Brain microvascular endothelial cell (primary cell): Measurements from ENCODE around the gene ADGRL1.

Experiments
- DNase-seq: peaks from one replicate; pipeline ENCODE4 v3.0.0-alpha.2; 2020
- H3K27ac ChIP-seq: fragments of 250-450 bp; sonication (Bioruptor Pico); 2 replicates; pipeline ENCODE4 v1.5.1; 2020; ENCODE audit warnings: mild to moderate bottlenecking, moderate library complexity
- H3K27me3 ChIP-seq: fragments of 250-450 bp; sonication (Bioruptor Pico); replicated peaks from 2 replicates; pipeline ENCODE4 v1.5.1; 2020; ENCODE audit warnings: mild to moderate bottlenecking
- H3K36me3 ChIP-seq: fragments of 250-450 bp; sonication (Bioruptor Pico); replicated peaks from 2 replicates; pipeline ENCODE4 v1.5.1; 2020; ENCODE audit warnings: mild to moderate bottlenecking
- H3K4me3 ChIP-seq: 2 replicates; pipeline ENCODE4 v1.5.1; 2011; ENCODE audit warnings: low read depth, mild to moderate bottlenecking, control low read depth, low read length, moderate library complexity
- in situ Hi-C: cut with HindIII; loops from 2 replicates; pipeline ENCODE4 v1.10.0; 2017; ENCODE audit warnings: low sequenced_read_pairs, low pct_ligation_motif_present
- TF ChIP-seq, protein P1 (sequence below): IDR thresholded peaks from 2 replicates; pipeline ENCODE4 v1.5.1; 2011; ENCODE audit warnings: low read depth, mild to moderate bottlenecking, moderate library complexity, low read length, control low read depth, inconsistent platforms; ENCODE audit errors: missing control alignments

ADGRL1 gene

GRCh38 chr19:14142262-14143190 lies 63.4 kb downstream of the ADGRL1 start:
- no peak overlapping the region for H3K27ac ChIP-seq
- H3K27me3 ChIP-seq, result no peaks in the 10 kb centered on the region
- no peaks in the 10 kb centered on the region for H3K36me3 ChIP-seq
- no peak overlapping the region for H3K4me3 ChIP-seq
- TF ChIP-seq, protein P1, sequence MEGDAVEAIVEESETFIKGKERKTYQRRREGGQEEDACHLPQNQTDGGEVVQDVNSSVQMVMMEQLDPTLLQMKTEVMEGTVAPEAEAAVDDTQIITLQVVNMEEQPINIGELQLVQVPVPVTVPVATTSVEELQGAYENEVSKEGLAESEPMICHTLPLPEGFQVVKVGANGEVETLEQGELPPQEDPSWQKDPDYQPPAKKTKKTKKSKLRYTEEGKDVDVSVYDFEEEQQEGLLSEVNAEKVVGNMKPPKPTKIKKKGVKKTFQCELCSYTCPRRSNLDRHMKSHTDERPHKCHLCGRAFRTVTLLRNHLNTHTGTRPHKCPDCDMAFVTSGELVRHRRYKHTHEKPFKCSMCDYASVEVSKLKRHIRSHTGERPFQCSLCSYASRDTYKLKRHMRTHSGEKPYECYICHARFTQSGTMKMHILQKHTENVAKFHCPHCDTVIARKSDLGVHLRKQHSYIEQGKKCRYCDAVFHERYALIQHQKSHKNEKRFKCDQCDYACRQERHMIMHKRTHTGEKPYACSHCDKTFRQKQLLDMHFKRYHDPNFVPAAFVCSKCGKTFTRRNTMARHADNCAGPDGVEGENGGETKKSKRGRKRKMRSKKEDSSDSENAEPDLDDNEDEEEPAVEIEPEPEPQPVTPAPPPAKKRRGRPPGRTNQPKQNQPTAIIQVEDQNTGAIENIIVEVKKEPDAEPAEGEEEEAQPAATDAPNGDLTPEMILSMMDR, result no peak
- in situ Hi-C loops, result no loop called here
- no peak for DNase-seq

GRCh38 chr19:14141041-14141440 lies 64.9 kb downstream of the ADGRL1 start:
- in situ Hi-C loops, result no loop called here

DNA sequence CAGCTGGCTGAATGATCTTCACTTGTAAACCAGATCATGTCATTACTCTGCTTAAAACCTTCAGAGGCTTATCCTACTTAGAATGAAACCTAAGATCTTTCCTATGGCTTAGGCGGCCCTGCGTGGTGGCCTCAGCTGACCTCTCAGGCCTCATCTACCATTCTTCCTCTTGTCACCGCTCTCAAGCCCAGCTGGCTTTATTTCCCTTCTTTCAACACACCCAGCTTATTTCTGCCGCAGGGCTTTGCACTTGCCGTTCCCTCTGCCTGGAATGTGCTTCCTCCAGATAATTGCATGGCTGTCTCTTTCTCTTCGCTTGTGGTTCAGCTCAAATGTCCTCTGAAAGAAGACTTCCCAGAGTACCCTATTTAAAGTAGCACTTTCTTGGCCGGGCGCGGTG lies 66.0 kb downstream of the ADGRL1 start:
- no peak for DNase-seq
- H3K27me3 ChIP-seq, result no peaks in the 10 kb centered on the region
- no peak overlapping the region for H3K4me3 ChIP-seq
- H3K27ac ChIP-seq, result no peak overlapping the region
- in situ Hi-C loops, result no loop called here
- TF ChIP-seq, protein P1, result no peak
- no peaks in the 10 kb centered on the region for H3K36me3 ChIP-seq

More at GRCh38 chr19:14141041-14141440, 64.9 kb downstream of the ADGRL1 start:
- DNase-seq, result no peak
- H3K27ac ChIP-seq, result no peak overlapping the region
- TF ChIP-seq, protein P1, result no peak
- H3K36me3 ChIP-seq, result no peaks in the 10 kb centered on the region
- no peaks in the 10 kb centered on the region for H3K27me3 ChIP-seq
- no peak overlapping the region for H3K4me3 ChIP-seq

DNA sequence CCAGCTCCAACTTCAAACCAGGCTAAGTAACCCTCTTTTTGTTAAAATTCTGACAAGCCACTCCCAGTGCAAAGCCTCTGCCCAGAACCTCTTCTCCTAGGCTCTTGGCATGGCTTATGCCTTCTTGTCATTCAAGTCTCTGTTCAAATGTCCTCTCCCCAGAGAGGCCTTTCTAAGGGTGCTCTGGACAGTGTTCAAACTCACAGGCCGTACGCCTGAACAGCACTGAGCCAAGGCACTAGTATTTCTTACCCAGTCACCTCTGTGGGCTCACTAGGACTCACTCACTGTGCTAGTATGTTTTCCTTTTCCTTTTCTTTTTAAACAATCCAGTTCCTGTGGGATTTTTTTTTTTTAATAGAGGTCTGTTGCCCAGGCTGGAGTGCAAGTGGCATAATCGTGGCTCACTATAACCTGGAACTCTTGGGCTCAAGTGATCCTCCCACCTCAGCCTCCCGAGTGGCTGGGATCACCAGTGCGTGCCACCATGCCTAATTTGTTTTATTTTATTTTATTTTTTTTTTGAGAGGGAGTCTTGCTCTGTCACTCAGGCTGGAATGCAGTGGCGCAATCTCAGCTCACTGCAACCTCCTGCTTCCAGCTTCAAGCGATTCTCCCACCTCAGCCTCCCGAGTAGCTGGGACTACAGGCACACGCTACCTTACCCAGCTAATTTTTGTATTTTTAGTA lies 67.2 kb downstream of the ADGRL1 start:
- TF ChIP-seq, protein P1, result no peak

DNA sequence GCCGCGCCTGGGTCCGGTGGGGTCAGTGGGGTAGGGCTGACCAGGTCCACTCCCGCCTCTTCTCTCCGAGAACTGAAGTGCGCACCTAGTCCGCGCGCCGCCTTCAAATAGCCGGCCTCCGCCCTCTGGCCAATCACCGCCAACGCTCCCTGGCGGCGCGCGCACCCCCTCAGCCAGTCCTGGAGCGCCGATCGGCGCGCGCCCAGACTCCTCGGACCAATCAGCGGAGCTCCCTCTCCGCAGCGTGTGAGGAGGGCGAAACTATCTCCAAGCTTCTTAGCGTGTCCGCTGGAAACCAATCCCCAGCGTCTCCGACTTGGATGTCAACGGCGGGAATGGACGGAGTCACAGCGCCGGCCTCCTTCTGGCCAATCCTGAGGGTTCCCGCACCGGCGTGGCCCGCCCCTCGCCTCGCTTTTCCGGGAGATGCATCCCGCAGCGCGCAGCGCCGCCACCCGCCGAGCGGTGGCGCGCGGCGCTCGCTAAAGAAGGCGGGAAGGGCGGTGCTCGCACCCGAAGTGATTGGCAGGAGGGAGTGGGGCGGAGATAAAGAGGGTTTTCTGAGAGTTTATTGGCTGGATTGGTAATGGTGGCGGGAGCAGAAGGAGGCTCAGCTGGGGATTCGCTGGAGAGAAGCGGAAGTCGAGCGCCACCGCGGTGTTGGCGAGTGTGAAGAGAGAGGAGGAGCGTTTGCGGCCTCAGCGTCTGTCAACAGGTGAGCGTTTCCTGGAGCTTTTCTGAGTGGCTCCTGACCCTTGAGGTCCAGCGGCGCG lies 69.3 kb downstream of the ADGRL1 start, which contains the start of gene ASF1B:
TSS of gene ASF1B (minus strand) at position 81 of the 773 bp plus-strand sequence. CDS start 133 bp downstream, outside the sequence.
- in situ Hi-C loops, result no loop called here

More for the DNA sequence above, 67.2 kb downstream of the ADGRL1 start:
- Histone ChIP-seq H3K27me3 (no peaks in the 10 kb centered on the region), H3K36me3 (no peaks in the 10 kb centered on the region), H3K4me3 (no peak overlapping the region), H3K27ac (peak overlapping the region; percentile 71)
- peak; percentile 46 for DNase-seq
- in situ Hi-C loops, result no loop called here

More for the DNA sequence above, 69.3 kb downstream of the ADGRL1 start, which contains the start of gene ASF1B:
- H3K36me3 ChIP-seq, result no peaks in the 10 kb centered on the region
- TF ChIP-seq, protein P1, result peak; percentile 57
- H3K4me3 ChIP-seq, result peak within 1 kb of the TSS; percentile 79
- peak; percentile 100 for DNase-seq
- no peaks in the 10 kb centered on the region for H3K27me3 ChIP-seq
- peak within 1 kb of the TSS; percentile 71 for H3K27ac ChIP-seq
